A673 (cell line): ENCODE results near the gene UBE2U. TPM values are rescaled to one million over a fixed set of nuclear protein-coding genes. Genes with fewer than 3 reads are reported as not detected.

Experiments
- BruUV-seq: library from RNA; stranded (reverse); fragments of 400-500 nt; replicated peaks from 2 replicates; lab custom pipeline; 2021; lab: Mats Ljungman, UMichigan
- CTCF ChIA-PET: fragments of 300-600 bp; sonication (Branson Sonifier 250); formaldehyde crosslinking; loops from one replicate; lab custom pipeline; 2022; ENCODE audit warnings: antibody characterized with exemption; lab: Charles Lee
- POLR2A ChIA-PET: fragments of 300-600 bp; sonication (Branson Sonifier 250); formaldehyde crosslinking; loops from one replicate; lab custom pipeline; 2022; ENCODE audit warnings: antibody characterized with exemption; ENCODE audit not compliant: low non-redundant PET; lab: Charles Lee
- DNase-seq: peaks from one replicate; pipeline ENCODE4 v3.0.0-alpha.2; 2015; ENCODE audit warnings: low spot score
- H3K27ac ChIP-seq: fragments of 200-600 bp; sonication (generic); 2 replicates; pipeline ENCODE4 v1.5.1; 2016; ENCODE audit warnings: mixed run types, low read depth, mild to moderate bottlenecking, mixed read lengths, antibody characterized with exemption, low read length; ENCODE audit not compliant: poor library complexity, severe bottlenecking
- H3K27me3 ChIP-seq: fragments of 200-600 bp; sonication (generic); replicated peaks from 2 replicates; pipeline ENCODE4 v1.6.1; 2017; ENCODE audit warnings: mixed run types, low read depth, mild to moderate bottlenecking, mixed read lengths, antibody characterized with exemption, low read length; ENCODE audit not compliant: insufficient read depth, poor library complexity
- H3K36me3 ChIP-seq: fragments of 200-600 bp; sonication (generic); 2 replicates; pipeline ENCODE4 v1.6.1; 2016; ENCODE audit warnings: mixed run types, mild to moderate bottlenecking, mixed read lengths, antibody characterized with exemption, low read length; ENCODE audit not compliant: insufficient read depth, poor library complexity, severe bottlenecking
- H3K4me1 ChIP-seq: fragments of 200-600 bp; sonication (generic); 2 replicates; pipeline ENCODE4 v1.6.1; 2017; ENCODE audit warnings: mixed run types, mild to moderate bottlenecking, mixed read lengths, antibody characterized with exemption, low read length; ENCODE audit not compliant: insufficient read depth, poor library complexity, severe bottlenecking
- H3K4me3 ChIP-seq: fragments of 200-600 bp; sonication (generic); 2 replicates; pipeline ENCODE4 v1.5.1; 2016; ENCODE audit warnings: low read depth, mixed run types, mild to moderate bottlenecking, mixed read lengths, low read length; ENCODE audit not compliant: poor library complexity, severe bottlenecking
- H3K9me3 ChIP-seq: fragments of 200-600 bp; sonication (generic); 2 replicates; pipeline ENCODE4 v1.6.1; 2016; ENCODE audit warnings: mixed run types, low read depth, mild to moderate bottlenecking, mixed read lengths, antibody characterized with exemption, low read length; ENCODE audit not compliant: poor library complexity, severe bottlenecking
- EZH2 ChIP-seq: fragments of 200-600 bp; sonication (generic); IDR thresholded peaks from 2 replicates; pipeline ENCODE4 v1.6.1; 2017; ENCODE audit warnings: borderline replicate concordance, low read depth, mild to moderate bottlenecking, mixed read lengths, antibody characterized with exemption, low read length; ENCODE audit not compliant: poor library complexity, severe bottlenecking
- intact Hi-C: fragments of 100-400 bp; cut with micrococcal nuclease; formaldehyde crosslinking; loops from one replicate; pipeline ENCODE4 v1.10.0; 2022; ENCODE audit not compliant: unreplicated experiment
- total RNA-seq: library from RNA; stranded (reverse); gene quantifications from 2 replicates; pipeline ENCODE4 v1.2.3, GENCODE V29; 2021
- TF ChIP-seq, protein P1 (sequence below): fragments of 300-800, 200-600 bp; sonication (generic); conservative IDR thresholded peaks from 2 replicates; pipeline ENCODE4 v1.5.1; 2017; ENCODE audit warnings: low read depth, mild to moderate bottlenecking, antibody characterized with exemption, low read length, moderate library complexity, mixed read lengths

The UBE2U gene
- total RNA-seq, 1 experiment from 2014 or later: not detected

DNA sequence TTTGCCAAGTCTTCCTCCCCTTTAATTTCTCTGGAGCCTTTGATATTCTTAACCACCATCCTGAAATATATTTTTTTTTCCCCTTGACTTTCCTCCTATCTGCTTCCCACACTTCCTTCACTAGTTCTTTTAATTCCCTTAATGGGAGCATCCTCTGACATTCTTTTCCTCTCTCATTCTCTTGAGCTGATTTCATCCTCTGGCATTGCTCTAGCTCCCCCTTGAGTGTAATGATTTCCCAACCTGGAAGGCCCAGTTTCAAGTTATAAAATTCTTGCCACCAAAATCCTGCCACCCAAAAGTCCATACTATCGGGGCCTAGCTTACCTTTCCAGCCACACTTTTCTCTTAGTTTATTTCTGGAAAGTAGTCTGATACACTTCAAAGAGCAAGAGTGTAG lies 39.5 kb upstream of the UBE2U start:
- Histone ChIP-seq H3K9me3 (no peaks in the 10 kb centered on the region), H3K4me1 (no peaks in the 10 kb centered on the region), H3K27me3 (no peaks in the 10 kb centered on the region), H3K4me3 (no peak overlapping the region), H3K36me3 (no peaks in the 10 kb centered on the region), H3K27ac (no peak overlapping the region)
- BruUV-seq: no TSS peak
- peak; percentile 49 for DNase-seq
- POLR2A ChIA-PET: interaction anchor here (0.7 kb wide), 1 partner anchor 64 kb away, joined by 3 read pairs; no protein-coding TSS in a partner anchor
- CTCF ChIA-PET: interaction anchor here (0.6 to 1.4 kb wide), 2 partner anchors 27 to 490 kb away, joined by 4 to 5 read pairs; no protein-coding TSS in a partner anchor
- intact Hi-C loops: no loop called here
- no peak for TF ChIP-seq EZH2
- TF ChIP-seq, protein P1, sequence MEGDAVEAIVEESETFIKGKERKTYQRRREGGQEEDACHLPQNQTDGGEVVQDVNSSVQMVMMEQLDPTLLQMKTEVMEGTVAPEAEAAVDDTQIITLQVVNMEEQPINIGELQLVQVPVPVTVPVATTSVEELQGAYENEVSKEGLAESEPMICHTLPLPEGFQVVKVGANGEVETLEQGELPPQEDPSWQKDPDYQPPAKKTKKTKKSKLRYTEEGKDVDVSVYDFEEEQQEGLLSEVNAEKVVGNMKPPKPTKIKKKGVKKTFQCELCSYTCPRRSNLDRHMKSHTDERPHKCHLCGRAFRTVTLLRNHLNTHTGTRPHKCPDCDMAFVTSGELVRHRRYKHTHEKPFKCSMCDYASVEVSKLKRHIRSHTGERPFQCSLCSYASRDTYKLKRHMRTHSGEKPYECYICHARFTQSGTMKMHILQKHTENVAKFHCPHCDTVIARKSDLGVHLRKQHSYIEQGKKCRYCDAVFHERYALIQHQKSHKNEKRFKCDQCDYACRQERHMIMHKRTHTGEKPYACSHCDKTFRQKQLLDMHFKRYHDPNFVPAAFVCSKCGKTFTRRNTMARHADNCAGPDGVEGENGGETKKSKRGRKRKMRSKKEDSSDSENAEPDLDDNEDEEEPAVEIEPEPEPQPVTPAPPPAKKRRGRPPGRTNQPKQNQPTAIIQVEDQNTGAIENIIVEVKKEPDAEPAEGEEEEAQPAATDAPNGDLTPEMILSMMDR: peak; percentile 60

DNA sequence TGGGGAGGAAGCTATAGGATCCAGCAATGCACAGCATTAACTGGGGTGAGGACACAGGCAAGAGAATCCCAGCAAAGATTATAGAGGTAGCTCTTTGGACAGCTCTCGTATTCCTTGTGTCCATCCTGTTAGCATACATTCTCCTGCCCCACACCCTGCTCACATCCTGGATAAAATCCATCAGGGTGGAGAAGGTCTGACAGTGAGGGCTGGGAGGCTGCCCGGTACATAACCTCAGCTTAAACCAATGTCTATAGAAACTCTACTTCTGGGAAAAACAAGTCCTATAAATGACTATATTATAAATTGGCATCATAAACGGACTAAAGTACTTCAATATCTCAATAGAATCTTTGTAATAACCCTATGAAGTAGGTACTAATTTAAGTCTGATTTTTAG lies 36.8 kb upstream of the UBE2U start:
- H3K9me3 ChIP-seq: no peaks in the 10 kb centered on the region
- intact Hi-C loops: no loop called here
- no peak for TF ChIP-seq EZH2
- TF ChIP-seq, protein P1: no peak
- ChIA-PET POLR2A (no interaction called here), CTCF (no interaction called here)
- H3K27me3 ChIP-seq: no peaks in the 10 kb centered on the region
- no peaks in the 10 kb centered on the region for H3K36me3 ChIP-seq
- no TSS peak for BruUV-seq
- no peak overlapping the region for H3K4me3 ChIP-seq
- no peak overlapping the region for H3K27ac ChIP-seq
- peaks cover 5% of the 10 kb centered on the region for H3K4me1 ChIP-seq
- DNase-seq: no peak

- intact Hi-C loops: no loop called here
- Histone ChIP-seq H3K27me3 (no peaks in the 10 kb centered on the region), H3K4me3 (no peak overlapping the region), H3K9me3 (no peaks in the 10 kb centered on the region), H3K36me3 (no peaks in the 10 kb centered on the region), H3K4me1 (peaks cover 11% of the 10 kb centered on the region), H3K27ac (no peak overlapping the region)
- BruUV-seq: no TSS peak
- POLR2A ChIA-PET: no interaction called here
- CTCF ChIA-PET: no interaction called here
- DNase-seq: no peak
- TF ChIP-seq, protein P1: no peak
- no peak for TF ChIP-seq EZH2
Measured at GRCh38 chr1:64167176-64167575, 36.2 kb upstream of the UBE2U start.
